ENCODE results near the gene LSS.

DNA sequence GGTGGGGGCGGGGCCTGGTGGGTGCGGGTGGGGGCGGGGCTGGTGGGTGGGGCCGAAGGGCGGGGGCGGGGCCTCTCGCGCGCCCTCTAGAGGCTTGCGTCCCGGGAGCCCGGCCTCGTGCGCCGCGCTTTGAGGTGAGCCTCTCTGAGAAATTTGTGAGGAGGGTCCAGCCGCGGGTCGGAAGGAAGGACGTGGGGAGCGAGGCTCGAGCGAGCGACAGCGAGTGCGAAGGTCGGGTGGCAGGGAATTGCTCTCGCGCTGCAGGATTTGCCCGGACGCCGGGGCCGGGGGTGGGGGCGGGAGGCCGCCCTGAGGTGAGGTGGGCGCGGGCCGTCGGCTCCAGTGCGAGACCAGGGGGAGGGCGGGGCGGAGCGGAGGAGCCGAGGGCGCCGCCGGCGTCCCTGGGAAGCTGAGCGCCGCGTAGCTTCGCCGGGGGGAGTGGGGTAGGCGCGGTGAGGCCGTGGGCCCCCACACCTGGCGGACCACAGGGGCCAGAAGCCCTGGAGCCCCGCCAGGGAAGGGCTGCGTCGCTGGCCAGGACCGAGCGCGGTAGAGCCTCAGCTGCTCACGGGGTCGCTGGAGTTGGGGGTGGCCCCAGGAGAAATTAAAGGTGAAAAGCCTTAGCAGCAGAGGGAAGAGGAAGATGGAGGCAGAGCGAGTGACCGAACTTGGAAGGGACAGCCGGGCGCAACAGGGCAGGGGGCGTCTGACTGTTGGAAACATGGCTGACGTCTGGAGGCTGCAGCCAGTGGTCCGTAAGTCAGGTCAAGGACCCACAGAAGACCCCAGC lies 754 bp upstream of the LSS start:
- TF ChIP-seq, protein P1, sequence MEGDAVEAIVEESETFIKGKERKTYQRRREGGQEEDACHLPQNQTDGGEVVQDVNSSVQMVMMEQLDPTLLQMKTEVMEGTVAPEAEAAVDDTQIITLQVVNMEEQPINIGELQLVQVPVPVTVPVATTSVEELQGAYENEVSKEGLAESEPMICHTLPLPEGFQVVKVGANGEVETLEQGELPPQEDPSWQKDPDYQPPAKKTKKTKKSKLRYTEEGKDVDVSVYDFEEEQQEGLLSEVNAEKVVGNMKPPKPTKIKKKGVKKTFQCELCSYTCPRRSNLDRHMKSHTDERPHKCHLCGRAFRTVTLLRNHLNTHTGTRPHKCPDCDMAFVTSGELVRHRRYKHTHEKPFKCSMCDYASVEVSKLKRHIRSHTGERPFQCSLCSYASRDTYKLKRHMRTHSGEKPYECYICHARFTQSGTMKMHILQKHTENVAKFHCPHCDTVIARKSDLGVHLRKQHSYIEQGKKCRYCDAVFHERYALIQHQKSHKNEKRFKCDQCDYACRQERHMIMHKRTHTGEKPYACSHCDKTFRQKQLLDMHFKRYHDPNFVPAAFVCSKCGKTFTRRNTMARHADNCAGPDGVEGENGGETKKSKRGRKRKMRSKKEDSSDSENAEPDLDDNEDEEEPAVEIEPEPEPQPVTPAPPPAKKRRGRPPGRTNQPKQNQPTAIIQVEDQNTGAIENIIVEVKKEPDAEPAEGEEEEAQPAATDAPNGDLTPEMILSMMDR (conservative IDR thresholded peaks at IDR 0.05), result peak; percentile 67
- no peak; the same call in 1 of the 2 replicates for TF ChIP-seq ZFX (IDR thresholded peaks at IDR 0.05)
